Stimulated activated CD8-positive, alpha-beta memory T cell treated with anti-CD3 and anti-CD28 coated beads, Interleukin-4, amount 100 ng/mL, for 4 hours (primary cell): Measurements from ENCODE around the gene SRP14.

ENCODE experiments used
- DNase-seq, 2 donors: peaks; one replicate each; pipeline ENCODE4 v3.0.0-alpha.2; 2020; ENCODE audit warnings: low read depth in 2 of 2, low spot score in 1 of 2

The SRP14 gene

GRCh38 chr15:39990706-39991105 is 48.3 kb downstream of the SRP14 start:
- DNase-seq, result no peak

GRCh38 chr15:39987821-39988220 is 51.2 kb downstream of the SRP14 start:
- DNase-seq, result no peak
